Gastrocnemius medialis (tissue), 4 donors: ENCODE measurements around the gene EPO.

ENCODE experiments used
- CTCF ChIP-seq, 5 experiments: fragments of 450-650 bp in 3 of 5; fragments of 200-600 bp in 2 of 5; sonication (generic) in 2 of 5; IDR thresholded peaks in 4 of 5; conservative IDR thresholded peaks in 1 of 5; 1 replicate in 4 of 5; 2 replicates in 1 of 5; pipeline ENCODE4 v1.5.1; 2016 to 2019; ENCODE audit warnings: antibody characterized with exemption in 5 of 5, mild to moderate bottlenecking in 3 of 5, moderate library complexity in 3 of 5
- POLR2A ChIP-seq, 2 donors: fragments of 450-650 bp; IDR thresholded peaks; one replicate each; pipeline ENCODE4 v1.6.1; 2017; ENCODE audit warnings: antibody characterized with exemption in 2 of 2, mild to moderate bottlenecking in 2 of 2, moderate library complexity in 2 of 2

GRCh38 chr7:100683659-100684533 lies 36.4 kb upstream of the EPO start:
- no peak for TF ChIP-seq CTCF (IDR thresholded peaks at IDR 0.05 in 4 of 5, conservative IDR thresholded peaks at IDR 0.05 in 1 of 5)
- TF ChIP-seq POLR2A (IDR thresholded peaks at IDR 0.05), result no peak
